Chondrocyte (in vitro differentiated cells): Measurements from ENCODE around the gene SAMSN1. TPM values are rescaled to one million over a fixed set of nuclear protein-coding genes. Genes with fewer than 3 reads are reported as not detected.

Source experiments
- DNase-seq: peaks from one replicate; pipeline ENCODE4 v3.0.0; 2021; ENCODE audit warnings: mixed read lengths, low spot score
- H3K27ac Mint-ChIP-seq: one replicate; pipeline ENCODE4 v1.8.0; 2021; ENCODE audit warnings: mild to moderate bottlenecking, moderate library complexity, mixed read lengths; ENCODE audit not compliant: unreplicated experiment
- H3K27me3 Mint-ChIP-seq: 2 replicates; pipeline ENCODE4 v1.8.0; 2021; ENCODE audit warnings: low read depth, mixed read lengths
- H3K36me3 Mint-ChIP-seq: 2 replicates; pipeline ENCODE4 v1.8.0; 2021; ENCODE audit warnings: low read depth, mixed read lengths
- H3K4me1 Mint-ChIP-seq: 2 replicates; pipeline ENCODE4 v1.8.0; 2021; ENCODE audit warnings: low read depth, mild to moderate bottlenecking, mixed read lengths
- H3K4me3 Mint-ChIP-seq: one replicate; pipeline ENCODE4 v1.8.0; 2021; ENCODE audit warnings: mild to moderate bottlenecking, moderate library complexity, mixed read lengths; ENCODE audit not compliant: unreplicated experiment
- H3K9me3 Mint-ChIP-seq: 2 replicates; pipeline ENCODE4 v1.8.0; 2021; ENCODE audit warnings: low read depth, mixed read lengths
- total RNA-seq: library from RNA; stranded (reverse); gene quantifications from 3 replicates; pipeline ENCODE4 v1.2.1, GENCODE V29; 2021
- TF ChIP-seq, protein P1 (sequence below): fragments of 200-600 bp; sonication (generic); IDR thresholded peaks from 2 replicates; pipeline ENCODE4 v1.5.0; 2021; ENCODE audit warnings: antibody characterized with exemption, mild to moderate bottlenecking, moderate library complexity

The SAMSN1 gene
- total RNA-seq, 1 donor from 2014 or later: not detected

DNA sequence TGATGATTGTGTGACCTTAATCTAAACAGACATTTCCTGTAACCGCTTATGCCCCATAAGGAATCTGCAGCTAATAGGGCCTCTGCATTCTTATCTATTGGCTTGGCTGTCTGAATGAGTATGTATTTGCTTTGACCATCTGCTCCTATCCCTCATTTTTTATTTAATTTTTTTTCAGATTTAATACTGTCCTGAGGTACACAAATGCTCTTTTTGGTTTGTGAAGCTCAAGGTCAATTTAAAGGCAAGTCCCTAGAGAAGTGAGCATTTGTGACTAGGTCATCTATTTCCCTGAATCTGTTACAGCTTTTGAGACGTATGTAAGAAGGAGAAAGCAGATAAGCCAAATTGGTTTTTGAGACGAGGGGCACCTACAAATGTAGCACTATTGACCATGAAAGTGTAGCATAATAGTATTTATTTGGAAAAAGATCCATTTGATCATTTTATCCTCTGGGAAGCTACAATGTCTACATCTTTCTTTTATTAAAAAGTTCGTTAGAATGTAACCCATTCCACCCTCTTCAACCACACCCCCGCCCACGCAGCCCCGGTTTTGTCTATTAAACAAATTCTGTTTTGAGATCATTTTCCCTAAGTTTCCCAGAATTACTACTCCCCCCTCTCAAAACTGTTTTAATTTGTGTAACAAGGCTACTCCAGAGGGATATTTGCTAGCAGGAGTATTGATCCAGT lies 93.9 kb downstream of the SAMSN1 start:
- TF ChIP-seq, protein P1, sequence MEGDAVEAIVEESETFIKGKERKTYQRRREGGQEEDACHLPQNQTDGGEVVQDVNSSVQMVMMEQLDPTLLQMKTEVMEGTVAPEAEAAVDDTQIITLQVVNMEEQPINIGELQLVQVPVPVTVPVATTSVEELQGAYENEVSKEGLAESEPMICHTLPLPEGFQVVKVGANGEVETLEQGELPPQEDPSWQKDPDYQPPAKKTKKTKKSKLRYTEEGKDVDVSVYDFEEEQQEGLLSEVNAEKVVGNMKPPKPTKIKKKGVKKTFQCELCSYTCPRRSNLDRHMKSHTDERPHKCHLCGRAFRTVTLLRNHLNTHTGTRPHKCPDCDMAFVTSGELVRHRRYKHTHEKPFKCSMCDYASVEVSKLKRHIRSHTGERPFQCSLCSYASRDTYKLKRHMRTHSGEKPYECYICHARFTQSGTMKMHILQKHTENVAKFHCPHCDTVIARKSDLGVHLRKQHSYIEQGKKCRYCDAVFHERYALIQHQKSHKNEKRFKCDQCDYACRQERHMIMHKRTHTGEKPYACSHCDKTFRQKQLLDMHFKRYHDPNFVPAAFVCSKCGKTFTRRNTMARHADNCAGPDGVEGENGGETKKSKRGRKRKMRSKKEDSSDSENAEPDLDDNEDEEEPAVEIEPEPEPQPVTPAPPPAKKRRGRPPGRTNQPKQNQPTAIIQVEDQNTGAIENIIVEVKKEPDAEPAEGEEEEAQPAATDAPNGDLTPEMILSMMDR: no peak
- no peak for DNase-seq
- Mint-ChIP-seq H3K27me3 (no peaks in the 10 kb centered on the region), H3K4me3 (no peak overlapping the region), H3K36me3 (no peaks in the 10 kb centered on the region), H3K9me3 (no peaks in the 10 kb centered on the region), H3K4me1 (no peaks in the 10 kb centered on the region), H3K27ac (no peak overlapping the region)

DNA sequence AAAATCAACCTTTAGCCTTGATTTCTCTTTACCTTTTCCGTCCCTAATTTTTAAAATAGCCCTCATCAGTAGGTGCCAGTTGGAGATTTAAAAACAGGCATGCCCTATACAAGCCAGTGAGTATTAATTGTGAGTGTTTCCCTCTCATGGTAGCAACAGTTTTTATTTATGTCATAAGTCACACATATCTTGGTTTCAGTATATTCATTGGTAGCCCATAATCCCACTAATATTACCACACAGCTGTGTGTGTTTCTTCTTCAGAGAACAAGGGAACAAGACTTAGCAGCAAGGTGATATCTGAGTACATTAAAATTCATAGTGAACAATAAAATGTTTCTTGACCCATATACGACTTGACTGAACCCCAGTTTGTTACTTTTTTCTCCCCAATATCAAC lies 94.6 kb downstream of the SAMSN1 start:
- TF ChIP-seq, protein P1: no peak
- Mint-ChIP-seq H3K27me3 (no peaks in the 10 kb centered on the region), H3K4me1 (no peaks in the 10 kb centered on the region), H3K4me3 (no peak overlapping the region), H3K27ac (no peak overlapping the region), H3K36me3 (no peaks in the 10 kb centered on the region), H3K9me3 (no peaks in the 10 kb centered on the region)
- no peak for DNase-seq

DNA sequence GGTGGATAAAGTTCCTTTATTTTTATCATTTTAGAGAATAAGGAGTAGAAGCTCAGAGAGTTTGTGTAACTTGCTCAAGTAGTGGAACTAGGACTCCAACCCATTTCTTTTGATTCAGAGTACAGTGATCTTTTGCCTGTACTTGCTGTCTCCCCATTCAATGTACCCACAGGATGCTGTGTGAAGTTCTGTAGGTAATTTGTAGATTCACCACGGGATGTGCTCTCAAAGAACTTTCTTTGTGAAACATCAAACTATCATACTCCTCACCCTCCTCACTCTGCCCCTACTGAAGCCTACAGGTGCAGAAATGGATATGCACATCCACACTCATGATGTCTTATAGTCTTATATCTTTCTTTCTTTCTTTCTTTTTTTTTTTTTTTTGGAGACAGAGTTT lies 97.3 kb downstream of the SAMSN1 start:
- H3K9me3 Mint-ChIP-seq: no peaks in the 10 kb centered on the region
- H3K4me1 Mint-ChIP-seq: no peaks in the 10 kb centered on the region
- H3K36me3 Mint-ChIP-seq: no peaks in the 10 kb centered on the region
- no peaks in the 10 kb centered on the region for H3K27me3 Mint-ChIP-seq
- TF ChIP-seq, protein P1: no peak
- no peak overlapping the region for H3K27ac Mint-ChIP-seq
- no peak for DNase-seq
- no peak overlapping the region for H3K4me3 Mint-ChIP-seq

DNA sequence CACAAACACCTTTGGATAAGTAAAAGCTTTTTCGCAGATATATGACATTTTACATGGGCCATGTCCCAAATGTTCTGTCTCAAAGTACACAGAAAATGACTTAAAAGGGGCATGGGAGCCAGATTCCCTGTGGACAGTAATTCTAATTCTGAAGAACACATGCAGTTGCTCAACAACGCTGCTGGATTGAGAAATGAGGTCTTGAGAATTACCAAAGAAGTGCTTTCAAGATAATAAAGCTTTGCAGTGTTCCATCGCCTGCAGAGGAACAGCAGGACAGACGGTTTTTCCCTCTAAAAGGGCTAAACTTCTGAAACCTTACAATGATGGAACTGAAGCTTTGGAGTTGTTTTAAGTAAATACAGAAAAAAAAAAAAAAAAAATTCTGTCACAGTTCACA lies 107.9 kb downstream of the SAMSN1 start:
- Mint-ChIP-seq H3K27ac (no peak overlapping the region), H3K36me3 (no peaks in the 10 kb centered on the region), H3K4me3 (no peak overlapping the region), H3K4me1 (no peaks in the 10 kb centered on the region), H3K9me3 (peaks cover 5% of the 10 kb centered on the region), H3K27me3 (no peaks in the 10 kb centered on the region)
- no peak for DNase-seq
- TF ChIP-seq, protein P1: no peak

DNA sequence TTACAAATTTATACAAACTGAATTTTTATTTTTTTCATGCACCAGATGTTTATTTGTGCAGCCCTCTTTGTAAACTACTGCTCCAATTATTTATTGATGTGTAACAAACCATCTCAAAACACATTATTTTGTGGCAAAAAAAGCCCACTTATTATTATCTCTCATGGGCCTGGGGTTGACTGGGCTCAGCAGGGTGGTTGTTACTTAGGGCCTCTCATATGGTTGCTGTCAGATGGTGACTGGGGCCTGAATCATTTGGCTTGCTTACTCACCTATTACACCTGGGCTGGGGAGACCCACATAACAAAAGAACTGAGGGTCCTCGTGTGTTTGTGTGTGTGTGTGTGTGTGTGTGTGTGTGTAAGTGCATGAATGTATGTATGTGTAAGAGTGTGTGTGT lies 110.7 kb downstream of the SAMSN1 start:
- Mint-ChIP-seq H3K27me3 (no peaks in the 10 kb centered on the region), H3K36me3 (no peaks in the 10 kb centered on the region), H3K27ac (no peak overlapping the region), H3K4me3 (no peak overlapping the region), H3K9me3 (peaks cover 3% of the 10 kb centered on the region), H3K4me1 (no peaks in the 10 kb centered on the region)
- no peak for DNase-seq
- TF ChIP-seq, protein P1: no peak

Other genes with a start within 250 kb of the SAMSN1 start
- 64.3 to 86.2 TPM (median 85.0 TPM) in 3 replicates for gene HSPA13, start 163.2 kb downstream of the SAMSN1 start, total RNA-seq